ENCODE data around the gene TLR10.

DNA sequence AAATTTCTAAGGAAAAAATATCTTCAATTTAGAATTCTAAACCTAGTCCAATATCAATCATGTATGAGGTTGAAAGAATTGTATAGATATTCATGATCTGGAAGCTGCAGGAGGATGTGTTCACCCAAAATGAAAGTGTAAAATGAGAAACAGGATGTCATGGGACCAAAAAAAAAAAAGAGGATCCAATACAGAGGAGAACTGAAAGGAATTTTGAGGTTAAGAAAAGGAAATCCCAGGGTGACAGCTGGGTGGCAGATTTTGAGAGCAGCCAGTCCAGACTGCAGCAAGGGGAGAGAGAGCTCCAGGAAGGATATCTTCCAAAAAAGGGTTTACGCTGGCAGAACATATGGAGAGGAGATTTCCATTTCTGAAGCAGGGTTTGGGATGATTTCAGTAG lies 38.9 kb downstream of the TLR10 start:
- no peak for TF ChIP-seq CTCF (IDR thresholded peaks at IDR 0.05; ENCODE audit: borderline replicate concordance, extremely low read depth, low read length, poor library complexity, severe bottlenecking)
- no peak for TF ChIP-seq EZH2 (IDR thresholded peaks at IDR 0.05; ENCODE audit: borderline replicate concordance, low read depth, low read length, severe bottlenecking)
